Esophagus (tissue), 2 donors: ENCODE results near the gene CDC37L1. TPM values are rescaled to one million over a fixed set of nuclear protein-coding genes. Genes with fewer than 3 reads are reported as not detected.
"Not testable (repeated sequence)": the region's sequence is repeated elsewhere in the genome, so short reads cannot be mapped to it uniquely, and the experiment has no call there.

ENCODE experiments used
- H3K27ac ChIP-seq, 2 donors: one replicate each; pipeline ENCODE4 v1.5.1; 2013; ENCODE audit warnings: low read depth in 2 of 2, mild to moderate bottlenecking in 2 of 2, inconsistent platforms in 1 of 2, low read length in 1 of 2, moderate library complexity in 1 of 2
- H3K27me3 ChIP-seq, 2 donors: one replicate each; pipeline ENCODE4 v1.6.1; 2013; ENCODE audit warnings: low read length in 2 of 2, control low read depth in 1 of 2, mild to moderate bottlenecking in 1 of 2; ENCODE audit not compliant: insufficient read depth in 2 of 2, control insufficient read depth in 1 of 2
- H3K36me3 ChIP-seq, 2 donors: one replicate each; pipeline ENCODE4 v1.6.1; 2013; ENCODE audit warnings: low read length in 1 of 2; ENCODE audit not compliant: control insufficient read depth in 2 of 2, insufficient read depth in 2 of 2
- H3K4me1 ChIP-seq, 2 donors: one replicate each; pipeline ENCODE4 v1.6.1; 2013; ENCODE audit warnings: low read length in 1 of 2; ENCODE audit not compliant: control insufficient read depth in 2 of 2, insufficient read depth in 2 of 2
- H3K4me3 ChIP-seq, 2 donors: one replicate each; pipeline ENCODE4 v1.5.1; 2013; ENCODE audit warnings: low read length in 2 of 2, mild to moderate bottlenecking in 2 of 2, low read depth in 1 of 2, moderate library complexity in 1 of 2
- H3K9me3 ChIP-seq, 2 donors: one replicate each; pipeline ENCODE4 v1.6.1; 2013; ENCODE audit warnings: mild to moderate bottlenecking in 2 of 2, low read depth in 1 of 2, low read length in 1 of 2, moderate library complexity in 1 of 2; ENCODE audit not compliant: control insufficient read depth in 2 of 2, insufficient read depth in 1 of 2
- WGBS, 2 donors: extraction: QIAGEN DNeasy Blood & Tissue Kit; methylation state at CpG; one replicate each; pipeline ENCODE4 v1.1.7; 2013; 5-methylcytosine and 5-hydroxymethylcytosine counted together
- polyA plus RNA-seq, 2 donors: library from polyadenylated mRNA; stranded (reverse); fragments of 200-250 nt; gene quantifications; one replicate each; pipeline ENCODE4 v1.2.3, GENCODE V29; 2013
- donor health status: healthy with polysubstance abuse.
- donor health status: Bipolar disorder and iron deficiency.

CDC37L1 gene
- polyA plus RNA-seq, 2 donors, result 6.1 to 9.5 TPM

GRCh38 chr9:4741365-4742089 is 62.2 kb downstream of the CDC37L1 start:
- H3K27ac ChIP-seq, result peak overlapping the region; percentile 97 to 99
- peak overlapping the region; percentile 92 to 93 for H3K4me3 ChIP-seq
- no peaks in the 10 kb centered on the region for H3K27me3 ChIP-seq
- peaks cover 0 to 7% of the 10 kb centered on the region in 2 donors for H3K4me1 ChIP-seq
- H3K36me3 ChIP-seq, result no peaks in the 10 kb centered on the region
- WGBS, 2 donors, result 2% methylated on average over 48 to 54 of the region's 54 CpGs
- no peaks in the 10 kb centered on the region for H3K9me3 ChIP-seq

GRCh38 chr9:4742246-4742645 is 62.9 kb downstream of the CDC37L1 start:
- Histone ChIP-seq H3K27me3 (no peaks in the 10 kb centered on the region), H3K4me1 (peaks cover 0 to 7% of the 10 kb centered on the region in 2 donors)

DNA sequence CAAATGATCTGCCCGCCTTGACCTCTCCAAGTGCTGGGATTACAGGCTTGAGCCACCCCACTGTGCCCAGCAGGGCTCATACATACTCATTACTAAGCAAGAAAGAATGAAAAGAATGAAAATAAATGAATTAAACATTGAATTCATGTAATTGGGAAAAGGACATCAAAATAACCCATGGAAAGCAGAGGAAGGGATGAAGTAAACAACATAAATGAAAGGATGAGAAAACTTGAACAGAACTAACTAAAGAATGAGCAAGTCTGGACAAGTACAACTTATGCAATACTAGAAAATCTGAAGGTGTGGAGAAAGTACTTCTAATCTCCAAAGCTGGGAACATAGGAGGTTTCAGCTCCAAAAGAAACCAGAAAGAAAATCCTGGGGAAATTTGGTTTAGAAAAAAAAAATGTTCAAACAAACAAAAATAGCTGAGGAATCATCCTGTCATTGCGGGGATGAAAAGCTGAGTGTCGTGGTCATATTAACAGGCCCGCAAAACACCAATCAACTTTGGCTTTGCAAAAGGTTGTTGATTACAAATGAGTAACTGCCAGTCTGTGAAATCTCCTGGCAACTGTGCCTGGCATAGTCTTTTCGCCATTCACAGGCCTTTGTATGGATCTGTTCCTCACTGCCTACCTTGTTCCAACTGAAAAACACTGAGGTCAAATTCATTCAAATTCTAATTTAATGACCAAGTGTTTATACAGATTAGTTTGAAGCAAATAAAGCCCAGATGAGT is 63.9 kb downstream of the CDC37L1 start:
- Histone ChIP-seq H3K9me3 (no peaks in the 10 kb centered on the region), H3K4me1 (peaks cover 0 to 7% of the 10 kb centered on the region in 2 donors), H3K27me3 (no peaks in the 10 kb centered on the region), H3K36me3 (no peaks in the 10 kb centered on the region), H3K27ac (peak overlapping the region; percentile 59 to 76), H3K4me3 (no peak overlapping the region)
- WGBS, 2 donors, result 51 to 59% methylated on average over 5 of the region's 5 CpGs

More at GRCh38 chr9:4742246-4742645, 62.9 kb downstream of the CDC37L1 start:
- no peaks in the 10 kb centered on the region for H3K9me3 ChIP-seq
- peak overlapping the region; percentile 97 to 99 for H3K27ac ChIP-seq
- WGBS, 2 donors, result 38 to 39% methylated on average over 3 of the region's 3 CpGs
- no peaks in the 10 kb centered on the region for H3K36me3 ChIP-seq
- peak overlapping the region in 1 of 2 donors; percentile 93 for H3K4me3 ChIP-seq

GRCh38 chr9:4746278-4747030 is 67.1 kb downstream of the CDC37L1 start:
- no peaks in the 10 kb centered on the region for H3K36me3 ChIP-seq
- H3K9me3 ChIP-seq, result no peaks in the 10 kb centered on the region
- H3K27ac ChIP-seq, result no peak overlapping the region
- no peaks in the 10 kb centered on the region for H3K4me1 ChIP-seq
- no peak overlapping the region for H3K4me3 ChIP-seq
- 73 to 88% methylated on average over 2 of the region's 2 CpGs for WGBS, 2 donors
- H3K27me3 ChIP-seq, result no peaks in the 10 kb centered on the region

- Histone ChIP-seq H3K27ac (no peak overlapping the region), H3K36me3 (no peaks in the 10 kb centered on the region), H3K4me3 (no peak overlapping the region), H3K4me1 (no peaks in the 10 kb centered on the region), H3K27me3 (no peaks in the 10 kb centered on the region), H3K9me3 (no peaks in the 10 kb centered on the region)
- 91 to 95% methylated on average over 5 of the region's 5 CpGs for WGBS, 2 donors
Measured at GRCh38 chr9:4748612-4749011, 69.2 kb downstream of the CDC37L1 start.

DNA sequence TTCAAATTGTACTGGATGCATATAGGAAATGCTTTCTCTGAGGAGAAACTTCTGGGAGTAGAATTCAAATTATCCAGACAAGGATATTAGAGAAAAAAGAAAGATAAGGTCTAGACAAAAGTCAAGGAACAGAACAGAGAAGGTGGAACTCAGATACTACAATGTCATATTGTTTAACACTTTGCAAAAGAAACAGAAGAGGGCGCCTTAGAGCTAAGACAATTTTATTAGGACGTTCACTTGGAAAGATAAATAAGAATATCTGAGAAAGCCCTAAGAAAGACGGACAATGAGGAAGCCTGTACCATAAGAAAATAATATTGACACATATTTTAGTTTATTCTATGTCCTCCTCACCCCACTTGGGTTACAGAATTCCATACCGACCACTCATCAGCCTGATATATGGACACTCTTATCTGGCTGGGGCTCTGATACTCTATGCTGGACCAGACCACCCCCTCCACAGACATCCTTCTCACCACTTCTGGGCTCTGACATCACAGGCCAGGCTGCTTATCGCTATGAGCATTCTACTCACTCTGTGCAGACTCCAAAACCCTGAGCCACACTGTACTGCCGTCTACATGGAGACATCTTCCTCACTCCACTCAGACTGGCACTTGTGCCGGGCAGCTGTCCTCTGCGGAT is 70.8 kb downstream of the CDC37L1 start:
- Histone ChIP-seq H3K9me3 (no peaks in the 10 kb centered on the region), H3K4me1 (no peaks in the 10 kb centered on the region), H3K36me3 (no peaks in the 10 kb centered on the region), H3K27ac (no peak overlapping the region), H3K27me3 (no peaks in the 10 kb centered on the region), H3K4me3 (no peak overlapping the region)
- WGBS, 2 donors, result 44 to 47% methylated on average over 8 of the region's 8 CpGs

DNA sequence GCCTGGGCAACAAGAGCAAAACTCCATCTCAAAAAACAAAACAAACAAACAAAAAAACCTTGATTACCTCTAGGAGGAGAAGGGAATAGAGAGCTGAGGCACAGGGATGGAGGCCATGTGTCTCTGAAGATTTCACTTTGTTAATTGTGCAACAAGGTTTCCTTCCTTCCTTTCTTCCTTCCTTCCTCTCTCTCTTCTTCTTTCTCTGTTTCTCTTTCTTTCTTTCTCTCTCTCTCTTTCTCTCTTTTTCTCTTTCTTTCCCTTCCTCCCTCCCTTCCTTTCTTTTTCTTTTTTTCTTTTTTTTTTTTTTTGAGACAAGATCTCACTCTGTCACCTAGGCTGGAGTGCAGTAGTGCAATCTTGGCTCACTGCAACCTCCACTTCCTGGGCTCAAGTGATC is 75.2 kb downstream of the CDC37L1 start:
- H3K36me3 ChIP-seq, H3K4me1 ChIP-seq, H3K27me3 ChIP-seq, H3K4me3 ChIP-seq, H3K9me3 ChIP-seq, H3K27ac ChIP-seq: not testable (repeated sequence)

DNA sequence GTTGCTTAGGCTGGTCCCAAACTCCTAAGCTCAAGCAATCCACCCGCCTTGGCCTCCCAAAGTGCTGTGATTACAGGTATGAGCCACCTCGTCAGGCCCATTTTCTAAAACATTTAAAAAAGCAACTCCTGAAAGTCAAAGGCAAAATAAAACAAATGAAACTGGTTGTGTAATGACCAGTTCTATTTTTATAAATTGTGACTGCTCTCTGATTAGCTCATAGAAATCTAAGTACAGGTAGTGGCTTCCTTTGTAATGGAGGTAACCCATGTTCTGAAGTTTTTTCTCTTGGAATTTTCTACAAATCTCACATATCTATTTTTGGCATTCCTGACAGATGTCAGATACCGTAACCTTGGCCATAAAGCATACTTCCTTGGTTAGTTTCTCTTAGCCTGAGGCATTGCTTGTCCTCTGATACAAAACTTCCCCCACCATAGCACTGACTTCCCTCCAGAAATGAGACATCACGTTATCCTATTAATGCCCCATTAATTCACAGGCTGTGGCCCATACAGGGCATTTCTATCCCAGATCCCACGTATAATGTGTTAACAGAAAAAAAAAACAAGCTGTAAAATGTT is 75.7 kb downstream of the CDC37L1 start:
- no peak overlapping the region for H3K27ac ChIP-seq
- H3K27me3 ChIP-seq, result no peaks in the 10 kb centered on the region
- H3K36me3 ChIP-seq, result no peaks in the 10 kb centered on the region
- no peak overlapping the region for H3K4me3 ChIP-seq
- no peaks in the 10 kb centered on the region for H3K9me3 ChIP-seq
- H3K4me1 ChIP-seq, result no peaks in the 10 kb centered on the region
- 61 to 63% methylated on average over 5 of the region's 5 CpGs for WGBS, 2 donors

- H3K9me3 ChIP-seq, result no peaks in the 10 kb centered on the region
- H3K27me3 ChIP-seq, result no peaks in the 10 kb centered on the region
- H3K4me3 ChIP-seq, result no peak overlapping the region
- 75 to 86% methylated on average over 4 of the region's 4 CpGs for WGBS, 2 donors
- no peaks in the 10 kb centered on the region for H3K4me1 ChIP-seq
- no peak overlapping the region for H3K27ac ChIP-seq
- H3K36me3 ChIP-seq, result no peaks in the 10 kb centered on the region
Measured at GRCh38 chr9:4756420-4756819, 77.1 kb downstream of the CDC37L1 start.
